Stimulated activated CD8-positive, alpha-beta memory T cell treated with anti-CD3 and anti-CD28 coated beads, Interleukin-15, amount 100 ng/mL, for 1 hour (primary cell): Measurements from ENCODE around the gene ELMO1.
A peak's percentile ranks its signal among the peaks of the same experiment; 100 is the strongest.
"Not testable (repeated sequence)": the region's sequence is repeated elsewhere in the genome, so short reads cannot be mapped to it uniquely, and the experiment has no call there.

ENCODE experiments used
- DNase-seq: peaks from one replicate; pipeline ENCODE4 v3.0.0-alpha.2; 2020; ENCODE audit warnings: low read depth

Gene ELMO1

GRCh38 chr7:37013771-37014170 is 434.9 kb downstream of the ELMO1 start:
- DNase-seq, result no peak

- DNase-seq, result no peak
Measured at GRCh38 chr7:37011151-37011890, 437.3 kb downstream of the ELMO1 start.

- no peak for DNase-seq
Measured at GRCh38 chr7:37009125-37009675, 439.5 kb downstream of the ELMO1 start.

GRCh38 chr7:37007691-37008090 is 441.0 kb downstream of the ELMO1 start:
- DNase-seq, result no peak

- DNase-seq, result no peak
Measured at GRCh38 chr7:37007268-37007667, 441.4 kb downstream of the ELMO1 start.

- DNase-seq, result no peak
Measured at GRCh38 chr7:37006764-37007163, 441.9 kb downstream of the ELMO1 start.

GRCh38 chr7:37000511-37000910 is 448.2 kb downstream of the ELMO1 start:
- no peak for DNase-seq

- DNase-seq, result no peak
Measured at GRCh38 chr7:36999626-37000485, 448.8 kb downstream of the ELMO1 start.

GRCh38 chr7:36995776-36996175 is 452.9 kb downstream of the ELMO1 start:
- DNase-seq, result no peak

GRCh38 chr7:36994456-36995112 is 454.1 kb downstream of the ELMO1 start:
- no peak for DNase-seq

- peak; percentile 28 for DNase-seq
Measured at GRCh38 chr7:36986948-36987724, 461.5 kb downstream of the ELMO1 start.

- no peak for DNase-seq
Measured at GRCh38 chr7:36986511-36986933, 462.1 kb downstream of the ELMO1 start.

GRCh38 chr7:36985866-36986400 is 462.7 kb downstream of the ELMO1 start:
- DNase-seq, result no peak

- DNase-seq, result no peak
Measured at GRCh38 chr7:36985316-36985715, 463.3 kb downstream of the ELMO1 start.

- DNase-seq, result no peak
Measured at GRCh38 chr7:36984710-36985312, 463.9 kb downstream of the ELMO1 start.

GRCh38 chr7:36984041-36984521 is 464.6 kb downstream of the ELMO1 start:
- no peak for DNase-seq

- no peak for DNase-seq
Measured at GRCh38 chr7:36982766-36983165, 465.9 kb downstream of the ELMO1 start.

GRCh38 chr7:36979810-36980248 is 468.8 kb downstream of the ELMO1 start:
- no peak for DNase-seq

GRCh38 chr7:36978461-36978860 is 470.2 kb downstream of the ELMO1 start:
- no peak for DNase-seq

GRCh38 chr7:36977878-36978277 is 470.8 kb downstream of the ELMO1 start:
- DNase-seq, result no peak

- not testable (repeated sequence) for DNase-seq
Measured at GRCh38 chr7:36973534-36973933, 475.1 kb downstream of the ELMO1 start.
